Muscle layer of duodenum (tissue), 2 donors: ENCODE results near the gene MYZAP.

Experiments used
- H3K27ac ChIP-seq: one replicate; pipeline ENCODE4 v1.7.0; 2013; ENCODE audit warnings: mild to moderate bottlenecking, low read length
- H3K27me3 ChIP-seq: one replicate; pipeline ENCODE4 v1.7.0; 2013; ENCODE audit warnings: low read depth, mild to moderate bottlenecking, control low read depth, low read length
- H3K36me3 ChIP-seq, 2 donors: one replicate each; pipeline ENCODE4 v1.7.0; 2013; ENCODE audit warnings: low read length in 2 of 2, control low read depth in 1 of 2, mild to moderate bottlenecking in 1 of 2; ENCODE audit not compliant: insufficient read depth in 2 of 2, control insufficient read depth in 1 of 2
- H3K4me1 ChIP-seq, 2 donors: one replicate each; pipeline ENCODE4 v1.7.0; 2013; ENCODE audit warnings: low read length in 2 of 2, mild to moderate bottlenecking in 2 of 2, control low read depth in 1 of 2, moderate library complexity in 1 of 2; ENCODE audit not compliant: insufficient read depth in 2 of 2, control insufficient read depth in 1 of 2
- H3K4me3 ChIP-seq, 2 donors: one replicate each; pipeline ENCODE4 v1.7.0; 2013; ENCODE audit warnings: low read length in 2 of 2, low read depth in 1 of 2, mild to moderate bottlenecking in 1 of 2
- H3K9me3 ChIP-seq, 2 donors: one replicate each; pipeline ENCODE4 v1.7.0; 2013; ENCODE audit warnings: low read length in 2 of 2, control low read depth in 1 of 2, mild to moderate bottlenecking in 1 of 2; ENCODE audit not compliant: control insufficient read depth in 1 of 2
- donor health status: healthy.

Gene MYZAP

GRCh38 chr15:57594479-57594878 is 2.8 kb downstream of the MYZAP start:
- Histone ChIP-seq H3K27me3 (no peaks in the 10 kb centered on the region), H3K9me3 (no peaks in the 10 kb centered on the region), H3K27ac (no peak overlapping the region), H3K36me3 (no peaks in the 10 kb centered on the region), H3K4me1 (peaks cover 0 to 26% of the 10 kb centered on the region in 2 donors), H3K4me3 (no peak overlapping the region)

- Histone ChIP-seq H3K9me3 (no peaks in the 10 kb centered on the region), H3K4me1 (peaks cover 0 to 26% of the 10 kb centered on the region in 2 donors), H3K27ac (peak overlapping the region; percentile 45), H3K36me3 (no peaks in the 10 kb centered on the region), H3K4me3 (no peak overlapping the region), H3K27me3 (no peaks in the 10 kb centered on the region)
These were observed 3.5 kb downstream of the MYZAP start for GRCh38 chr15:57595011-57595866.

- no peaks in the 10 kb centered on the region for H3K36me3 ChIP-seq
- H3K27me3 ChIP-seq = no peaks in the 10 kb centered on the region
- peak overlapping the region; percentile 3 for H3K27ac ChIP-seq
- peaks cover 0 to 26% of the 10 kb centered on the region in 2 donors for H3K4me1 ChIP-seq
- no peaks in the 10 kb centered on the region for H3K9me3 ChIP-seq
- no peak overlapping the region for H3K4me3 ChIP-seq
These were observed 4.7 kb downstream of the MYZAP start for GRCh38 chr15:57596301-57596855.

GRCh38 chr15:57596978-57597377 is 5.3 kb downstream of the MYZAP start:
- H3K4me1 ChIP-seq = peaks cover 0 to 26% of the 10 kb centered on the region in 2 donors
- H3K9me3 ChIP-seq = no peaks in the 10 kb centered on the region
- no peaks in the 10 kb centered on the region for H3K27me3 ChIP-seq
- no peaks in the 10 kb centered on the region for H3K36me3 ChIP-seq
- H3K4me3 ChIP-seq = no peak overlapping the region
- H3K27ac ChIP-seq = peak overlapping the region; percentile 29

GRCh38 chr15:57597431-57597830 is 5.7 kb downstream of the MYZAP start:
- no peaks in the 10 kb centered on the region for H3K27me3 ChIP-seq
- H3K9me3 ChIP-seq = no peaks in the 10 kb centered on the region
- peaks cover 0 to 26% of the 10 kb centered on the region in 2 donors for H3K4me1 ChIP-seq
- H3K27ac ChIP-seq = peak overlapping the region; percentile 29
- H3K4me3 ChIP-seq = no peak overlapping the region
- H3K36me3 ChIP-seq = no peaks in the 10 kb centered on the region

- Histone ChIP-seq H3K27ac (peak overlapping the region; percentile 29), H3K9me3 (no peaks in the 10 kb centered on the region), H3K4me3 (no peak overlapping the region), H3K36me3 (no peaks in the 10 kb centered on the region), H3K27me3 (no peaks in the 10 kb centered on the region), H3K4me1 (peaks cover 0 to 26% of the 10 kb centered on the region in 2 donors)
These were observed 6.6 kb downstream of the MYZAP start for GRCh38 chr15:57598346-57598745.

GRCh38 chr15:57599296-57599810 is 7.6 kb downstream of the MYZAP start:
- Histone ChIP-seq H3K27ac (peak overlapping the region; percentile 10), H3K4me1 (peaks cover 0 to 26% of the 10 kb centered on the region in 2 donors)

GRCh38 chr15:57600197-57600596 is 8.5 kb downstream of the MYZAP start:
- no peak overlapping the region for H3K4me3 ChIP-seq

More at GRCh38 chr15:57599296-57599810, 7.6 kb downstream of the MYZAP start:
- H3K27me3 ChIP-seq = no peaks in the 10 kb centered on the region
- H3K4me3 ChIP-seq = peak overlapping the region in 1 of 2 donors; percentile 21
- no peaks in the 10 kb centered on the region for H3K36me3 ChIP-seq
- no peaks in the 10 kb centered on the region for H3K9me3 ChIP-seq

GRCh38 chr15:57604507-57604906 is 12.8 kb downstream of the MYZAP start:
- H3K4me3 ChIP-seq = no peak overlapping the region
- peaks cover 2 to 6% of the 10 kb centered on the region in 2 donors for H3K4me1 ChIP-seq
- no peaks in the 10 kb centered on the region for H3K27me3 ChIP-seq
- no peaks in the 10 kb centered on the region for H3K9me3 ChIP-seq
- H3K27ac ChIP-seq = no peak overlapping the region
- no peaks in the 10 kb centered on the region for H3K36me3 ChIP-seq

More at GRCh38 chr15:57600197-57600596, 8.5 kb downstream of the MYZAP start:
- Histone ChIP-seq H3K4me1 (peaks cover 0 to 19% of the 10 kb centered on the region in 2 donors), H3K36me3 (no peaks in the 10 kb centered on the region), H3K9me3 (no peaks in the 10 kb centered on the region), H3K27ac (no peak overlapping the region), H3K27me3 (no peaks in the 10 kb centered on the region)

- Histone ChIP-seq H3K9me3 (no peaks in the 10 kb centered on the region), H3K27ac (no peak overlapping the region), H3K27me3 (no peaks in the 10 kb centered on the region), H3K4me1 (peaks cover 4 to 6% of the 10 kb centered on the region in 2 donors), H3K4me3 (no peak overlapping the region), H3K36me3 (no peaks in the 10 kb centered on the region)
These were observed 13.8 kb downstream of the MYZAP start for GRCh38 chr15:57605491-57605890.

GRCh38 chr15:57606048-57606447 is 14.3 kb downstream of the MYZAP start:
- Histone ChIP-seq H3K4me3 (no peak overlapping the region), H3K27me3 (no peaks in the 10 kb centered on the region), H3K4me1 (peaks cover 4 to 6% of the 10 kb centered on the region in 2 donors), H3K36me3 (no peaks in the 10 kb centered on the region), H3K27ac (no peak overlapping the region), H3K9me3 (no peaks in the 10 kb centered on the region)
